Esophagus squamous epithelium (tissue), 5 donors: Measurements from ENCODE around the gene FBXL17. TPM values are rescaled to one million over a fixed set of nuclear protein-coding genes. Genes with fewer than 3 reads are reported as not detected.

Source experiments
- DNase-seq: peaks from one replicate; lab custom pipeline; 2025; lab: John Stamatoyannopoulos, UW
- H3K27ac ChIP-seq, 4 donors: fragments of 200-600 bp; sonication (generic); one replicate each; pipeline ENCODE4 v1.5.1; 2016 to 2019; ENCODE audit warnings: mild to moderate bottlenecking in 1 of 4
- H3K27me3 ChIP-seq, 4 donors: fragments of 200-600 bp; sonication (generic); 1 replicate in 3 of 4; 2 replicates in 1 of 4; pipeline versions ENCODE4 v1.5.1 to v1.6.0; 2017 to 2021; ENCODE audit warnings: antibody characterized with exemption in 1 of 4
- H3K36me3 ChIP-seq, 3 donors: fragments of 200-600 bp; sonication (generic); one replicate each; pipeline ENCODE4 v1.5.1; 2016 to 2019
- H3K4me1 ChIP-seq, 3 donors: fragments of 200-600 bp; sonication (generic); one replicate each; pipeline ENCODE4 v1.5.1; 2017 to 2019
- H3K4me3 ChIP-seq, 4 donors: fragments of 200-600 bp; sonication (generic); 1 replicate in 3 of 4; 2 replicates in 1 of 4; pipeline ENCODE4 v1.5.1; 2016 to 2019; ENCODE audit warnings: mild to moderate bottlenecking in 2 of 4, moderate library complexity in 1 of 4
- H3K9me3 ChIP-seq, 3 donors: fragments of 200-600 bp; sonication (generic); one replicate each; pipeline ENCODE4 v1.5.1; 2016 to 2019
- POLR2A ChIP-seq, 4 donors: fragments of 450-650 bp; IDR thresholded peaks; one replicate each; pipeline ENCODE4 v1.6.1; 2017; ENCODE audit warnings: antibody characterized with exemption in 4 of 4, mild to moderate bottlenecking in 4 of 4, moderate library complexity in 3 of 4
- WGBS, 2 donors: methylation state at CpG; one replicate each; pipeline ENCODE4 v1.1.5; 2018; 5-methylcytosine and 5-hydroxymethylcytosine counted together
- intact Hi-C: fragments of 100-400 bp; cut with DNase I; formaldehyde crosslinking; loops from one replicate; pipeline ENCODE4 v1.15.0; 2022
- small RNA-seq, 4 donors: library from RNA; depleted of rRNA; stranded (forward); fragments of <200 nt; gene quantifications; one replicate each; pipeline ENCODE3, GENCODE V24; 2016
- total RNA-seq, 4 donors: library from RNA; depleted of rRNA; stranded (reverse); fragments of >200 nt; gene quantifications; one replicate each; pipeline ENCODE4 v1.1.0, GENCODE V29; 2016
- TF ChIP-seq, protein P1 (sequence below), 6 experiments: fragments of 450-650 bp in 4 of 6; fragments of 200-600 bp in 2 of 6; sonication (generic) in 2 of 6; IDR thresholded peaks; one replicate each; pipeline ENCODE4 v1.5.1; 2016 to 2019; ENCODE audit warnings: antibody characterized with exemption in 6 of 6, mild to moderate bottlenecking in 4 of 6, moderate library complexity in 4 of 6
- donor health status: DM: yes; HTN: yes; CAD: no.

The FBXL17 gene
- total RNA-seq, 4 donors from 2014 or later, result 11.8 to 23.5 (median 13.8) TPM

DNA sequence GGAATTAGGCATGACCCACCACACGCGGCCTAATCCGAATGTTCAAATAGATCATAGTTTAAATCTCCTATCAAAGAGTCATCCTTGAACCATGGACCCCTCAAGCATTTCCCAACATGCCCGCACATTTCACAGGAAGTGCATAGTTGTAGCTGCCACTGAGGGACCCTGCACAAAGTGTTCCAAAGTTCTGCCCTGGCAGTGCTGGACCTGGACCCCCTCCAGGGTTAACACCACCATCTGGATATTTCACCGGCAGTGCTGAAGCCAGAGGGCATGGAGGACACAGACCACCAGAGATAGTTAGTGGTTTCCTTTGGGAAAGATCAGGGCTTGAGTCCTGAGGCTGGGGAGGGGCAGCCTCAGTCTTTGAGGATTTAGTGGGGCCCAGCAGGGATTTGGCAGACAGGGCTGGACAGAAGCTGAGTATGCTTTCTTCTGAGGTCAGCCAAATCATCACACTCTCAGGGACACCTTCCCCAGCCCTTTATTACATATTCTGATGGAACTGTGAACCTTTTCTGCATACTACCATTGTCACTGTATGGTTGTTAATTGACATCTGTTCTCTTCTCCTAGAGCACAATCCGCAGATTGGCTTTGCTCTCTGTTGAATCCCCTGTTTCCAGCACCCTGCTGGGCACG is 567.6 kb downstream of the FBXL17 start:
- no peak for DNase-seq
- TF ChIP-seq, protein P1, sequence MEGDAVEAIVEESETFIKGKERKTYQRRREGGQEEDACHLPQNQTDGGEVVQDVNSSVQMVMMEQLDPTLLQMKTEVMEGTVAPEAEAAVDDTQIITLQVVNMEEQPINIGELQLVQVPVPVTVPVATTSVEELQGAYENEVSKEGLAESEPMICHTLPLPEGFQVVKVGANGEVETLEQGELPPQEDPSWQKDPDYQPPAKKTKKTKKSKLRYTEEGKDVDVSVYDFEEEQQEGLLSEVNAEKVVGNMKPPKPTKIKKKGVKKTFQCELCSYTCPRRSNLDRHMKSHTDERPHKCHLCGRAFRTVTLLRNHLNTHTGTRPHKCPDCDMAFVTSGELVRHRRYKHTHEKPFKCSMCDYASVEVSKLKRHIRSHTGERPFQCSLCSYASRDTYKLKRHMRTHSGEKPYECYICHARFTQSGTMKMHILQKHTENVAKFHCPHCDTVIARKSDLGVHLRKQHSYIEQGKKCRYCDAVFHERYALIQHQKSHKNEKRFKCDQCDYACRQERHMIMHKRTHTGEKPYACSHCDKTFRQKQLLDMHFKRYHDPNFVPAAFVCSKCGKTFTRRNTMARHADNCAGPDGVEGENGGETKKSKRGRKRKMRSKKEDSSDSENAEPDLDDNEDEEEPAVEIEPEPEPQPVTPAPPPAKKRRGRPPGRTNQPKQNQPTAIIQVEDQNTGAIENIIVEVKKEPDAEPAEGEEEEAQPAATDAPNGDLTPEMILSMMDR (IDR thresholded peaks at IDR 0.05), result no peak
- no peak for TF ChIP-seq POLR2A (IDR thresholded peaks at IDR 0.05)
- Histone ChIP-seq H3K4me1 (no peaks in the 10 kb centered on the region), H3K36me3 (no peaks in the 10 kb centered on the region), H3K4me3 (no peak overlapping the region), H3K27ac (no peak overlapping the region), H3K27me3 (no peaks in the 10 kb centered on the region), H3K9me3 (no peaks in the 10 kb centered on the region)
- 85 to 88% methylated on average over 6 to 7 of the region's 7 CpGs for WGBS, 2 donors
- intact Hi-C loops, result no loop called here

DNA sequence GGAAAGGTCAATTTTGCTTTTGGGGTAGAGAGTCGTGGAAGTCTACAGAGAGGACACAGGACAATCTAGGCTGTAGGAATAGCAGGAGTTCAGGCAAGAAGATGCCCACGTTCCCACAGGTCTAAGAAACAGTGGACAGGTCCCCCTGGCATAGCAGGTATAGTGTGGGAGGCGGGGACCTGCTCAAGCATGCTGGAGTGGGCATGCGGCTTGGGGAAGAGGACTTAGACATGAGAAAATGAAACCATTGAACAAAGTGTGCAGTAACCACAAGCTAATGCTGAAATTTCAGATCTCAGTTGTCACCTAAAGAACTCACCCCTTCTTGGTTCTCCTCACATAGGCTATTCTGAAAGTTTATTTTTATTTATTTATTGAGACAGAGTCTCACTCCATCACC is 568.3 kb downstream of the FBXL17 start:
- no peak for TF ChIP-seq POLR2A (IDR thresholded peaks at IDR 0.05)
- TF ChIP-seq, protein P1 (IDR thresholded peaks at IDR 0.05), result no peak
- Histone ChIP-seq H3K9me3 (no peaks in the 10 kb centered on the region), H3K4me1 (no peaks in the 10 kb centered on the region), H3K36me3 (no peaks in the 10 kb centered on the region), H3K27me3 (no peaks in the 10 kb centered on the region), H3K4me3 (no peak overlapping the region), H3K27ac (no peak overlapping the region)
- WGBS, 2 donors, result 62 to 75% methylated on average over 4 of the region's 4 CpGs
- intact Hi-C loops, result no loop called here
- DNase-seq, result no peak

DNA sequence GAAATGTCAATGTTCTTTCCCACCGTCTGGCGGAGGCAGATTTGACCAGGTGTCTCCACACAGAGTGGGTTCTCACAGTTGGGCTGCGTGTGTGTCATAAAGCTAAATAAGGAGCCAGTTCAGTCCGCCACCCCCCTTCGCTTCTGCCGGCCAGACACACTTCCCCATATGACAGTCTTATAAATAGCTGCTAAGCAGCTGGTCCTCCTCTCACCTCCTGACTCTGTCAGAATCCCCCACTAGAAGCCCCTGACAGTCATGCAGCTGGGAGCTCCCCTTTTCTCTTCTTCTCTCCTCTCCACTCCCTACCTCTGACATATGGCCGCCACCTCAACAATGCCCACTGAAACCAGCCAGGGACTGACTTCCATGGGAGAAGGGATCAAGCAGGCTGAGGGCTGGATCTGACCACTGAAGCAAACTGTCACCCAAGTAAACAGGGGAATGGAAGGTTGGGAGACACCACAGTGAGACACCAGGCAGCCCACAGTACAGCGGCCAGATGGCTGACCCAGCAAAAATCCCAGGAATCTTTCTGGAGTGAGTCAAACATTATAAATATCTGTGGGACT is 569.2 kb downstream of the FBXL17 start:
- 67 to 81% methylated on average over 7 to 8 of the region's 8 CpGs for WGBS, 2 donors
- Histone ChIP-seq H3K36me3 (no peaks in the 10 kb centered on the region), H3K9me3 (no peaks in the 10 kb centered on the region), H3K4me1 (no peaks in the 10 kb centered on the region), H3K27ac (no peak overlapping the region), H3K4me3 (no peak overlapping the region), H3K27me3 (no peaks in the 10 kb centered on the region)
- intact Hi-C loops, result no loop called here
- TF ChIP-seq, protein P1 (IDR thresholded peaks at IDR 0.05), result no peak
- no peak for TF ChIP-seq POLR2A (IDR thresholded peaks at IDR 0.05)
- DNase-seq, result no peak

DNA sequence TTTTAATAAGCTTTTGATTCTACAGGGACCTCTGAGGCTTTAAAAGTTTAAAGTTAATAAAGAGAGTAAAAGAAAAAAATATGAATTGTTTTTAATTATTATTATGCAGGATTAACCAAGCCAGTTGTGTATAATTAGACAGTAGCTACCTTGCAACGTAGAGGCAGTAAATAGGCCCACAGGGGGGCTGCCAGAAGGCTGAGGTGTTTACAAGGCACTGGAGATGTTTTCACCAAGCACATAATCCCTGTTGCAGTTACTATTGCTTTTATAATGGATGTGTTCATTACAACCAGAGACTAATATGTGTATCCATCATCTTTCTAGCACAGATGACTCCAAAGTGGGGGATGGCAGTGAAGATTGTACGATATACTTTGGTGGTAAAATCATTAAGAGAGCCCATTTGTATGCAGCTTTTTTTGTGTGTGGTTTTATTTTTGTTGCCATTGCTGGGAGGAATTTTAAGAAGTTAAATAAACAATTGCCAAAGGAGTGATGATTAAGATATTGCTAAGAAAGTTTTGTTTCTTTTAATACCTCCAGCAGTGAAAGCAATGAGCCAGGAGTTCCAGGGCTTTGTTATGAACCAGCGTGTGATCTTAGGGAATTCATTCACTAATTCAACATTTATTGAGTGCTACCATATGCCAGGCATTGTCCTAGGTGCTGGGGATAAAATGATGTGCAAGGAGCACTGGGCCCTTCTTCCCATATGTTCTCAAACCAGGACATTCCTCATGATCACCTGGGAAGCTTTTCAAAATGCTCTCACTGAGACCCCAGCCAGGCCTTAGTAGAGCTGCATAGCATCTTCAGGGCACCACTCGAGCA is 572.5 kb downstream of the FBXL17 start:
- 64 to 74% methylated on average over 4 of the region's 4 CpGs for WGBS, 2 donors
- no peak for TF ChIP-seq POLR2A (IDR thresholded peaks at IDR 0.05)
- TF ChIP-seq, protein P1 (IDR thresholded peaks at IDR 0.05), result no peak
- no peak for DNase-seq
- Histone ChIP-seq H3K4me1 (no peaks in the 10 kb centered on the region), H3K27me3 (no peaks in the 10 kb centered on the region), H3K27ac (no peak overlapping the region), H3K36me3 (no peaks in the 10 kb centered on the region), H3K9me3 (no peaks in the 10 kb centered on the region), H3K4me3 (no peak overlapping the region)
- intact Hi-C loops, result no loop called here

Small RNAs within 50 kb of the gene (small RNA-seq; reads per million reads assigned to genes)
- 0 reads per million in 4 donors for gene RN7SKP122
